HepG2 (cell line): ENCODE results near the gene DHX16. TPM values are rescaled to one million over a fixed set of nuclear protein-coding genes. Genes with fewer than 3 reads are reported as not detected.

ENCODE experiments used
- ATF6 ChIP-seq: sonication (generic); formaldehyde crosslinking; conservative IDR thresholded peaks from 2 replicates; pipeline ENCODE4 v1.4.0; 2020; ENCODE audit warnings: missing genetic modification reagents
- HDAC1 ChIP-seq: sonication (generic); formaldehyde crosslinking; IDR thresholded peaks from 2 replicates; pipeline ENCODE4 v1.5.1; 2020; ENCODE audit warnings: mild to moderate bottlenecking, missing genetic modification reagents
- HMG20B ChIP-seq: conservative IDR thresholded peaks from 2 replicates; pipeline ENCODE4 v1.6.1; 2016; ENCODE audit warnings: missing genetic modification reagents, missing compliant biosample characterization
- HNRNPLL ChIP-seq: fragments of 200-400 bp; formaldehyde crosslinking; IDR thresholded peaks from 2 replicates; pipeline ENCODE4 v1.6.1; 2017; ENCODE audit warnings: mild to moderate bottlenecking, low read depth, low read length; ENCODE audit not compliant: poor library complexity, severe bottlenecking
- IKZF1 ChIP-seq: fragments of 450-650 bp; IDR thresholded peaks from 2 replicates; pipeline ENCODE4 v1.7.1; 2016
- MAFK ChIP-seq, 2 experiments: IDR thresholded peaks in 1 of 2; conservative IDR thresholded peaks in 1 of 2; 2 replicates each; pipeline ENCODE4 v1.6.1; 2011; ENCODE audit warnings: improper control_type of control experiment in 2 of 2, low read length in 2 of 2
- MED13 ChIP-seq: sonication (generic); formaldehyde crosslinking; IDR thresholded peaks from 2 replicates; pipeline ENCODE4 v1.5.0; 2020; ENCODE audit warnings: missing genetic modification reagents
- PAWR ChIP-seq: sonication (generic); formaldehyde crosslinking; IDR thresholded peaks from 2 replicates; pipeline ENCODE4 v1.4.0; 2020; ENCODE audit warnings: missing genetic modification reagents, mild to moderate bottlenecking, borderline replicate concordance
- POLR2AphosphoS5 ChIP-seq: IDR thresholded peaks from 2 replicates; pipeline ENCODE4 v1.6.1; 2012; ENCODE audit warnings: low read depth, low read length
- SIN3A ChIP-seq: IDR thresholded peaks from 2 replicates; pipeline ENCODE4 v1.6.1; 2011; ENCODE audit warnings: low read depth, mild to moderate bottlenecking, control low read depth, low read length, borderline replicate concordance
- SP4 ChIP-seq: sonication (generic); formaldehyde crosslinking; IDR thresholded peaks from 2 replicates; pipeline ENCODE4 v1.8.1; 2023; ENCODE audit warnings: mild to moderate bottlenecking, missing genetic modification reagents
- SRSF4 ChIP-seq: fragments of 200-400 bp; formaldehyde crosslinking; IDR thresholded peaks from one replicate; pipeline ENCODE4 v1.6.1; 2018; ENCODE audit warnings: mild to moderate bottlenecking, low read depth, low read length, moderate library complexity; ENCODE audit not compliant: poor library complexity, severe bottlenecking
- SUZ12 ChIP-seq: fragments of 150-350 bp; IDR thresholded peaks from 2 replicates; pipeline ENCODE4 v1.6.1; 2014; ENCODE audit warnings: low read depth, low read length
- ZBTB7B ChIP-seq: sonication (generic); formaldehyde crosslinking; IDR thresholded peaks from 2 replicates; pipeline ENCODE4 v1.4.0; 2020; ENCODE audit warnings: missing genetic modification reagents
- ZFP36L1 ChIP-seq: sonication (generic); formaldehyde crosslinking; IDR thresholded peaks from 2 replicates; pipeline ENCODE4 v1.8.0; 2022; ENCODE audit warnings: mild to moderate bottlenecking, missing genetic modification reagents, moderate library complexity
- ZFX ChIP-seq: sonication (generic); formaldehyde crosslinking; IDR thresholded peaks from 2 replicates; pipeline ENCODE4 v1.4.0; 2020; ENCODE audit warnings: mild to moderate bottlenecking, low read depth, missing genetic modification reagents, moderate library complexity
- ZNF276 ChIP-seq: sonication (generic); formaldehyde crosslinking; IDR thresholded peaks from 2 replicates; pipeline ENCODE4 v1.4.0; 2020; ENCODE audit warnings: mild to moderate bottlenecking, low read depth, missing genetic modification reagents
- ZNF44 ChIP-seq: sonication (generic); formaldehyde crosslinking; IDR thresholded peaks from 2 replicates; pipeline ENCODE4 v1.5.1; 2020; ENCODE audit warnings: mild to moderate bottlenecking, missing genetic modification reagents
- ZNF451 ChIP-seq: sonication (generic); formaldehyde crosslinking; IDR thresholded peaks from 2 replicates; pipeline ENCODE4 v1.5.0; 2020; ENCODE audit warnings: mild to moderate bottlenecking, missing genetic modification reagents
- ZNF737 ChIP-seq: sonication (generic); formaldehyde crosslinking; IDR thresholded peaks from 2 replicates; pipeline ENCODE4 v1.5.0; 2020; ENCODE audit warnings: missing genetic modification reagents, mild to moderate bottlenecking, borderline replicate concordance
- ZNF83 ChIP-seq: sonication (generic); formaldehyde crosslinking; IDR thresholded peaks from 2 replicates; pipeline ENCODE4 v1.4.0; 2020; ENCODE audit warnings: missing genetic modification reagents, mild to moderate bottlenecking, borderline replicate concordance
- ZNF883 ChIP-seq: sonication (generic); formaldehyde crosslinking; IDR thresholded peaks from 2 replicates; pipeline ENCODE4 v1.5.1; 2020; ENCODE audit warnings: mild to moderate bottlenecking, missing genetic modification reagents; ENCODE audit errors: not compliant biosample characterization
- polyA plus RNA-seq, 8 experiments: library from polyadenylated mRNA; depleted of rRNA in 3 of 8; stranded (reverse) in 7 of 8; unstranded in 1 of 8; fragments of >200 nt; fragmentation: Illumina TruSeq in 4 of 8; extraction: Trizol in 4 of 8; gene quantifications; 2 replicates each; pipeline versions ENCODE4 v1.2.1 to v1.2.3, GENCODE V29; 2011 to 2016; ENCODE audit warnings: low read depth in 4 of 8, missing spikeins in 1 of 8, mixed read lengths in 1 of 8; ENCODE audit not compliant: insufficient read depth in 1 of 8
- total RNA-seq, 5 experiments: library from RNA; depleted of rRNA; stranded (reverse); fragments of >200 nt; fragmentation: Illumina TruSeq; extraction: Trizol; gene quantifications; 2 replicates each; pipeline ENCODE4 v1.2.3, GENCODE V29; 2016; ENCODE audit warnings: low read depth in 1 of 5
- TF ChIP-seq, protein P1 (sequence below): sonication (generic); formaldehyde crosslinking; IDR thresholded peaks from 2 replicates; pipeline ENCODE4 v1.4.0; 2020; ENCODE audit warnings: missing genetic modification reagents
- TF ChIP-seq, protein P2 (sequence below): sonication (generic); formaldehyde crosslinking; IDR thresholded peaks from 2 replicates; pipeline ENCODE4 v1.4.0; 2020; ENCODE audit warnings: missing genetic modification reagents

DHX16 gene
- total and polyA plus RNA-seq, 2 of the 13 experiments (the other 11 are each of a cell fraction or from before 2014, with no cell fraction given): 57.0 to 58.5 TPM

DNA sequence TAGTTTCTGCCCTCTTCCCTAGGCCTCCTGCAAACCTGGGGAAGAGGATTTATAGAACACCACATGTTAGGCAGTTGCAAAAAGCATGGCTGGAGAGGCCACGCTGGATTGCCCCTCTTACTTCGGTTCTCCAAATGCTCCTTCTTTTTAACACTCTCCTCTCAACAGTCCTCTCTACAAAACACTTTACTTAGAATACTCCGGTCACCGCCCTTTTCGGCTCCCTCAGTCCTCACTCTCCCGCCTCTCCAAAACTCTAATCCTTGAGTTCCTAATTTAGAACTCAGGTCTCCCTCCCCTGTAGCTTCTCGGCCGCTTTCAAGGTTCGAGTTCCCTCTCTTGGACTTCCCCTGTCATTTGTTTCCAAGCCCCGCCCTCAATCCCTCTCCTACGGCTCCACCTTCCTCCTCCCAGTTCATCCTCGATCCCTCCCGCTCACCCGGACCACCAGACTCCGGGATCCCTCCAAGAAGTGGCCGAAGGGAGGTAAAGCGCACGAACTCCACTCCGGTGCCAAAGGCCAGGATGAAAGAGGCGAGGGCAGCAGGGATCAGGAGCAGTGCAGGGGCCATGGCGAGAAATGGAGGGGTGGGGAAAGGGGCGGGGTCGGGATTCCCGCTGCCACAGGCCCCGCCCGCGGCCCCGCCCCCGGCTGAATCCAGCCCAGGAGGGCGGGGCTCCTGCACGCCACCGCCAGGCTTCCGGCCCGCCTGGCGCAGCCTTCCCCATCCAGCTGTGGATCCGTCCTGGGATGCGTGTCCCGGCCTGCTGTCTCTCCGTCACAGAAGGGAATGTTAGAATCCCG, 17.8 kb upstream of the DHX16 start, which contains the start of gene NRM (continued):
- TF ChIP-seq ZNF737 (no peak), HNRNPLL (peak; percentile 75), ZFX (CRISPR knock-in tag) (peak; percentile 57), SRSF4 (no peak), SIN3A (peak; percentile 77; the same call in 1 of the 2 replicates), MAFK (conservative IDR thresholded peaks at IDR 0.05 in 1 of 2, IDR thresholded peaks at IDR 0.05 in 1 of 2; ENCODE audit: low read length in 2 of 2) (no peak), HMG20B (CRISPR knock-in tag) (peak; percentile 17; the same call in 1 of the 2 replicates), PAWR (CRISPR knock-in tag) (no peak), ZFP36L1 (CRISPR knock-in tag) (no peak; the same call in 1 of the 2 replicates), ZNF451 (CRISPR knock-in tag) (peak; percentile 26; the same call in 1 of the 2 replicates), ZNF883 (CRISPR knock-in tag) (no peak), ATF6 (no peak), ZNF83 (CRISPR knock-in tag) (no peak), HDAC1 (peak; percentile 73), MED13 (CRISPR knock-in tag) (peak; percentile 73; the same call in 1 of the 2 replicates), POLR2AphosphoS5 (peak; percentile 91), ZBTB7B (CRISPR knock-in tag) (0 out of 2 replicates have a peak, but pooled peaks have one; percentile 21), ZNF276 (CRISPR knock-in tag) (no peak), IKZF1 (no peak), SUZ12 (no peak), SP4 (CRISPR knock-in tag) (peak; percentile 95), ZNF44 (no peak)
- TF ChIP-seq, protein P1, sequence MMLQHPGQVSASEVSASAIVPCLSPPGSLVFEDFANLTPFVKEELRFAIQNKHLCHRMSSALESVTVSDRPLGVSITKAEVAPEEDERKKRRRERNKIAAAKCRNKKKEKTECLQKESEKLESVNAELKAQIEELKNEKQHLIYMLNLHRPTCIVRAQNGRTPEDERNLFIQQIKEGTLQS (CRISPR knock-in tag): no peak
- TF ChIP-seq, protein P2, sequence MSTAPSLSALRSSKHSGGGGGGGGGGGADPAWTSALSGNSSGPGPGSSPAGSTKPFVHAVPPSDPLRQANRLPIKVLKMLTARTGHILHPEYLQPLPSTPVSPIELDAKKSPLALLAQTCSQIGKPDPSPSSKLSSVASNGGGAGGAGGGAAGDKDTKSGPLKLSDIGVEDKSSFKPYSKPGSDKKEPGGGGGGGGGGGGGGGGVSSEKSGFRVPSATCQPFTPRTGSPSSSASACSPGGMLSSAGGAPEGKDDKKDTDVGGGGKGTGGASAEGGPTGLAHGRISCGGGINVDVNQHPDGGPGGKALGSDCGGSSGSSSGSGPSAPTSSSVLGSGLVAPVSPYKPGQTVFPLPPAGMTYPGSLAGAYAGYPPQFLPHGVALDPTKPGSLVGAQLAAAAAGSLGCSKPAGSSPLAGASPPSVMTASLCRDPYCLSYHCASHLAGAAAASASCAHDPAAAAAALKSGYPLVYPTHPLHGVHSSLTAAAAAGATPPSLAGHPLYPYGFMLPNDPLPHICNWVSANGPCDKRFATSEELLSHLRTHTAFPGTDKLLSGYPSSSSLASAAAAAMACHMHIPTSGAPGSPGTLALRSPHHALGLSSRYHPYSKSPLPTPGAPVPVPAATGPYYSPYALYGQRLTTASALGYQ (CRISPR knock-in tag): peak; percentile 57; the same call in 1 of the 2 replicates
